ENCODE results near the gene DNPH1.

DNPH1 gene, protein sequence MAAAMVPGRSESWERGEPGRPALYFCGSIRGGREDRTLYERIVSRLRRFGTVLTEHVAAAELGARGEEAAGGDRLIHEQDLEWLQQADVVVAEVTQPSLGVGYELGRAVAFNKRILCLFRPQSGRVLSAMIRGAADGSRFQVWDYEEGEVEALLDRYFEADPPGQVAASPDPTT

GRCh38 chr6:43228951-43229802 is at the start of gene DNPH1:
Gene DNPH1 (minus strand): TSS chr6:43229481. CDS start chr6:43229456, 25 bp downstream.
- peak; percentile 40 for DNase-seq

DNA sequence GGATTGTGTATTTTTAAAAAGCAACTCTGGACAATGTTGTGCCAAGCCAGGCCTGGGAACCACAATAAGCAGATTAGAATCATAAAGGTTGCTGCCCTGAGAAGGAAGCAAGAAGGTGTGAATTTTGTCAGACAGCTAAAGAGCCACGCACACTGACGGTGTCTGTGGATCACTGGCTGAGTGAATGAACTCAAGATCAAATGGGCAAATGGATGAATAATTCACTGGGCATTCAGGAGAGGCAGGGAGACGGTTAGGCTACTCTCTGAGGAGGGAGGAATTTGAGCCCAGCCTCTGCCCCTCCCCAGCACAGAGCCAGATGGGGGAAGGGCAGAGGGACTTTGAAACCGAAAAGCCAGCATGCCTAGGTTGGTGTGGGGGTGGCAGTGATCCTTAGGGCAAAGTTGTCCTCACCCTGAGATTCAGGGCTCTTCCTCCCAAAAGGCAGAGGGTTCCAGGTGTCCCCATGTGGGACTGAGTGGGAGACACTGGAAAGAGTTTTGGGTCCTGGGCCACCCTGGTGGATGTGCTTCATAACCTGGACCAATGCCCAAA is 49.3 kb upstream of the DNPH1 start:
- DNase-seq = no peak

- no peak for DNase-seq
Measured at GRCh38 chr6:43277643-43278523, 48.6 kb upstream of the DNPH1 start.

- DNase-seq = no peak
Measured at GRCh38 chr6:43277306-43277642, 48.0 kb upstream of the DNPH1 start.

DNA sequence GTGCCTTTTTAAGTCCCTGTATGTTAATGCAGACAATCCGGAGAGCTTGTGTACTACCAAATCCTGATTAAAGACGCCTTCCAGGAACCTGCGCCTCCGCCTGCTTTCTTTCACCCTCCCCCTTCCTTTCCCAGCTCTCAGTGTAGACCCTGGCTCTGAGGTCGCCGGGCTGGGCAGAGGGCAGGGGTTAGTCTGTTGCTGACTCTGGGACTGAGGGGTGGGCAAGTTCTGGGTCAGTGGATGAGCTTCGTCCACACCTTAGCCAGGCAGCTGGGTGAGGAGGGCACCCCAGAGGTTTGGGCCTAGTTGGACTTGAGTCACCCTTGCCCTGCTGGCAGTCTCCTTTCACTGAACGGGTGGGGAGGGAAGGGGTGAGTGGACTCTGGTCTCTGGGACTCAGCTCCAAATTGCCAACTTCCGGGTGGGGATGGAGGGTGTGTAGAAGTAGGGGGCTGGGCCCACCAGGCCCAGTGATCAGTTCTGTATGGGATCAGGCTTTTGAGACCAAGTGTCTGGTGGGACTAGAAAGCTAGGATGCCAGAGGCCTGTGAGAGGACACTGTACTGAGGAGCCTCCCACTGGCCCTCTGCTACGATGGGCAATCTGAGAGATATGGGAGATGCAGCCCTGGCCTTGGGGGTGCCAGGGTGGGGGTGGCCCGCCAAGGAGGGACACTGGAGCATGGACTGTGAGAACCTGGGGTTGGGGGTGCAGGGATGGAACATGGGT is 47.5 kb upstream of the DNPH1 start:
- no peak for DNase-seq

GRCh38 chr6:43275801-43276576 is 46.7 kb upstream of the DNPH1 start:
- no peak for DNase-seq

DNA sequence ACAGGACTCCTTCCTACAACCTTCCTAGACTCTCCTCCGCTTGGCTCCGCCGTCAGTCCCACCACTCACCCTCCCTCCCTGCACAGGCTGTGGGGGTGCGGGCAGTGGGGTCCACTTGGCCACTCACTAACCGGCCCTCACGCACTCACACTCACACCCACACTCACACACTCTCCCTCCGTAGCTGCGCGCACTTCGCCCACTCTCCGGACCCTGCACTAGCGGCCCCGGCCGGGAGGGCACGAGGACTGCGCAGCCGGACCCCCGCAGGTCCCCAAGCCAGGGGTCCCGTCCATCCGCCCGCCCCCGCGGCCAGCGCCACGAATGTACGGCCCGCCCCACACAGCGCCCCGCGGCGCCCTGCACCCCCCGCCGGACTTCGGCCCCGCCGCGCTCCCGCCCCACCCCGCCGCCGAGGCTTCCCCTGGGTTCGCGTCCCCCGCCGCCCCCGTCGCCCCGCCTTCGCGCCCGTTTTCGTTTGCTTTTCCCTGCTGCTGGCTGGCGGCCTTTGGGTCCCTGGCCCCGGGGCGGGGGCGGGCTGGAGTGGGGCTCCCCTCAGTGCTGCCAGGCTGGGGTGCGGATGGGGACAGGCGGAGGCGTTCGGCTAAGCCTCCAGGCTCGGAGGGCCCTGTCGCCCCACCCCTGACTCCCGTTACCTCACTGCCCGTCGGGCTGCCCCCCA is 45.8 kb upstream of the DNPH1 start:
- no peak for DNase-seq

GRCh38 chr6:43274127-43274915 is 45.0 kb upstream of the DNPH1 start:
- no peak for DNase-seq

GRCh38 chr6:43273707-43274106 is 44.4 kb upstream of the DNPH1 start:
- no peak for DNase-seq

GRCh38 chr6:43271944-43272343 is 42.7 kb upstream of the DNPH1 start:
- DNase-seq = no peak

DNA sequence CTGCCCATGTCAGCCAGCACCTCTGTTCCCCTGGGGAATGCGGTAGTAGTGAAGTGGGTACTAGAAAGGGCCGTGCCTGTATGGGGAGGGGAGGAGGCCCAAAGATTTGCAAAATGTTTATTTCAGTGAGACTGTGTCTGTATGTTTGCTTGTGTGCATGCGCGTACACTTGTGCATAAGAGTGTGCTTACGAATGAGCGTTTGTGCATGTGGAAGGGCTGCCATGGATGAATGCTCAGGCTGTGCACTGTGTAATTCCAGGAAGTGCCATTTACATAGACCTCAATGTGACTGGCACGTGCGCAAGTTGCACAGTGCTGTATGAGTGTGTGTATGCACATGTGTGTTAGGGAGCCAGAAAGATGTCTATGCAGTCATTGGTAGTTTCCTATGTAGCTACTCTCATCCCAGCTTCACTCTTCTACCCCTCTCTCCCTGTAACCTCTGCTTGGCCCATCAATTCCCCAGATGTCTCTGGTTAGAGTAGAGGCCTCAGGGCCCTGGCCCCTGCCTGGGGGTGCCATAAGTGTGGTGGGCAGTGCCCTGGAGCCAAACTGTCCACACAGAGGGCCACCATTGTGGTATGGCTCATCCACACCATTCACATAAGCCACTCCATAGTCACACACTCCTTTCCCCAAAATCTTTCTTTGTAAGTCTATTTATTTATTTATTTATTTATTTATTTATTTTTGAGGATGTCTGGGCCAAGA is 42.0 kb upstream of the DNPH1 start:
- no peak for DNase-seq

- DNase-seq = no peak
Measured at GRCh38 chr6:43269273-43270007, 40.2 kb upstream of the DNPH1 start.

GRCh38 chr6:43268782-43269272 is 39.5 kb upstream of the DNPH1 start:
- no peak for DNase-seq

GRCh38 chr6:43268355-43268700 is 39.0 kb upstream of the DNPH1 start:
- DNase-seq = no peak

- DNase-seq = no peak
Measured at GRCh38 chr6:43267619-43268354, 38.5 kb upstream of the DNPH1 start.

DNA sequence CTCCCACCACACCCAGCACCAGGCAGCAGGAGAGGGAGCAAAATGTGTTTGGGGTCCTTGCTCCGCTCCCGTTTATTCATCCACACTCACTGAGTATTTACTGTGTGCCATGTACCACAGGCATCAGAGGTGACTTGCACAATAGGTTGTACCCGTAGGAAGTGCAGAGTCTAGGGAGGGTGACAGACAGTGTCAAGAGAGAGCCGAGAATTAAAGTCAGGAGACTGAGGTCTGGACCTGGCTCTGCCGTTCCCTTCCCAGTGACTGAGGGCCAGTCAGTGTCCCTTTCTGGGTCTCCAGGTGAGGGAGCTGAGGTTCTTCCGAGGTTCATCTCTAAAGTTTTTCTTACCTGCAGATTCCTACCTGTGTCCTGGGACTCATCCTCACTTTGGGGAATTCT is 36.3 kb upstream of the DNPH1 start:
- DNase-seq = no peak

- no peak for DNase-seq
Measured at GRCh38 chr6:43264599-43265145, 35.4 kb upstream of the DNPH1 start.

All from DMS 273 treated with DMSO at 0.1 percent for 48 hours (cell line).